HG03095 (cell line): ENCODE measurements around the gene CRHR1.

Source experiments
- ATAC-seq: cut with Tn5 transposase; IDR thresholded peaks from one replicate; pipeline ENCODE4 v1.9.1; 2021; ENCODE audit warnings: moderate library complexity; ENCODE audit not compliant: unreplicated experiment

CRHR1 gene

DNA sequence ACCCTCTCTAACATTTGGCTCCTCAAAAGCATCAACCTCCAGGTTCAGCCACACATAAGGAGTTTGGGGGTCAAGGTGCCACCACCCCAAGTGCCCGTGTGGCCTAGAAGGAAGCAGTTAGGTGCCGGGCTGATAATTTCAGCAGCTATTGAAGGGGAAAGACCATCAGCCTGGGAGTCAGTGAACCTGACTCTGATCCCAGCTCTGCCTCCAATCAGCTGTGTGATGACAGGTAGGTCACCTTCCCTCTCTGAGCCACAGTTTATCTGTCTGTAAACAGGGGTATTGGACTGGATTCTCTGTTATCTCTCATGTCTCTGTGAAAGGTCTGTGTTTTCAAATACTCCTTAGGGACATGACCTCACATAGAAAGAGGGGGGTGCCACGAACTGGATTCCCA is 3.9 kb downstream of the CRHR1 start:
- no peak for ATAC-seq

- no peak for ATAC-seq
These were observed 5.8 kb downstream of the CRHR1 start for GRCh38 chr17:45789874-45790273.

DNA sequence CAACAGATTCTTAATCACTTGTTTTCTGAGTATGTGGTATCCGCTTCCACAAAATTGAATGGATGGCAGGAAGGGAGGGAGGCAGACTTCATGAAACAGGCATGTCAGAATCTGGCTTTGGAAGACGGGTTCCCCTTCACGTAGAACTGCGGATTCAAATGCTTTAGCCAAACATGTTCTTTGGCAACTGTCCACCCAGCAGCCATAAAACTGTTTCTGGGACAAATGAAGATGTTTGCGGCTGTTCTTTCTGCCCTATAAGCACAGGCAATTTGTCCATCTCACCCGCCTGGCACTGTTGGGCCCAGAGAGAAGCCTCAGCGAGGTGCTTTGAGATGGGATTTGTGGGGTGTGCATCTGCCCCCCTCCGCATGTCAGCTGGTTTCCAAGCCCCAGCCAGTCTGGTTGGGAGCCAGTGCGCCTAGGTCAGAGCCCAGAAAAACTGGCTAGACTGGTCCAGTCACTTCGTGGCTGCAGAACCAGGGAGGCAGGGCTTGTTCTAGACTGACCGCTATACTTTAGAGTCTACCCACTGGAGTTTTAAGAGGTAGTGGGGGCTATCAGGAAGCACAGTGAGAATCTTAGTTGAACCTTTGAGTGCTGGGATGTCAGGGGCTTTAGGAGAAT is 6.3 kb downstream of the CRHR1 start:
- ATAC-seq = no peak

- no peak for ATAC-seq
These were observed 7.0 kb downstream of the CRHR1 start for GRCh38 chr17:45791041-45791582.

- no peak for ATAC-seq
These were observed 7.8 kb downstream of the CRHR1 start for GRCh38 chr17:45791935-45792334.

- no peak for ATAC-seq
These were observed 8.3 kb downstream of the CRHR1 start for GRCh38 chr17:45792437-45792836.

DNA sequence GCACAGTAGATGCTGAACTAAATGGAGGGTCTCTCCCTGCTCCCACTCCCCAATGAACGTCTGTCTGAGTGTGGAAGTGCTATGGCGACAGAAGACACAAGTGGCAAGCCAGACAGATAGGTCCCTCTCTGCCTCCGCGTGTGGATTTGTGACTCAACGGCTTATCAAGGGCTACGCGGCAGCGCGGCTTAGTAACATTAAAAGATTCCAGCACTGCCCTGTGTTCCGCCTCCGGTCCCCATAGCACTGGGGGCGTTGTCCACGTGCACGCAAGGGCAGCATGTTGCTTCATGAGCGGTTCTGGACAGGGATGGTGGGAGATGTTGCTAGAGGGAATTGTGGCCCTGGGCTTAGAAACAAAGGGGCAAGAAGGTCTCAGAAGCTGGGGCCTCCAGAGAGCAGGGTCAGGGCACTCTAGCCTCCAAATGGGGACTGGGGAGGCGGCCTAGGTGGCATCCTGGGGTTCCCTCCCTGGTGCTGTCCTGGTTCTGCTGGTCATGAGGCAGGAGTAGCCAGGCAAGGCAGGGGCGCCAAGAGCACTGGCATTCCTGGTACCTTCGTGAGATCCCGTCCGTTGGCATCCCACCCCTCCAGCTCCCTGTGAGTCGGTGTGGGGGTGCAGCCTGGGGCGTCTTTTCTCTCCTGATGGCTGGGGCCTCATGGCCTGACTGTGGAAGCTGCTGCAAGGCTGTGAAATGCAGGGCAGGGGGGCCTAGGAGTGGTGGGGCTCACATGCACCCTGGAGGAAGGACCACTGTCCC is 9.1 kb downstream of the CRHR1 start:
- ATAC-seq = no peak

DNA sequence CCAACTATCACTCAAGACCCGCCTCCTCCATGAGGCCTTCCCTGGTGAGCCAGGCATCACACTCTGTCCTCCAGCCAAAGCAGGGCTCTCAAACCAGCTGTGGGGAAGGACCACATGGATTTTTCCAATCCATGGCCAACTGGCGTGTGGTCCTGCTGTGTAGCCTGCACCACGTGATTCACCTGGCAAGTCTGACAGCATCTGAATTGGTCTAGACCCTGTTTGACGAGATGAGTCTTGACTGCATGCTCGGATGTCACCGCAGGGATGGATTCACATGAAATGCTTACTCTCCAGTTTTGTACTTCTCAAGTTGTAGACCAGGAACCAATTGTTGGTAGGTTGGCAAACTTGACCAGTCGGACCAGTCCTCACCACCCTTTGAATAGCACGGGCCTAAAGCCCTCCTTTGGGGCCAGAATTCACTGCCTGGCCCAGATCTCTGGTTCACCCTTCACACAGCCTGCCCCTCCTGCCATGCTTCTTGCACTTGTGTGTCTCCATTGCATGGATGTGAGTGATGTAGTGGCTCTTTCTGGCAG is 9.9 kb downstream of the CRHR1 start:
- ATAC-seq = no peak

DNA sequence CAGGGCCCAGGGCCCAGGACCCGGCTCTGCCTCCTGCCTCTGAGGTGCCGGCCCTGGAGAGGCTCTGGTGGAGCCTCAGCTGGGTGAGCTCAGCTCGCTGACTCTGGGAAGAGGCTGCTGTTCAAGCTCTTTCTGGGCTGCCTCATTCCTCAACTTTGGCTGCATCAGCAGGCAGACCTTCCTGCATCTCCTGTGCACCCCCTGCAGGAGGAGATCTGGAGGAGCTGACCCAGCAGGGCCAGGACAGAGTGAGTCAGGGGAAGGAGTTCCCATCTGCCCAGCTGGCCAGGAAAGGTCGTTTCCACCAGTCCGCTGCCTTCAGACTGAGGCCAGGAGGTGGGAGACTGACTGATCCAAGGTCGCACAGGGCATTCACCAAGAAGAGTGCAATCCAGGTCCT is 10.7 kb downstream of the CRHR1 start:
- ATAC-seq = no peak

DNA sequence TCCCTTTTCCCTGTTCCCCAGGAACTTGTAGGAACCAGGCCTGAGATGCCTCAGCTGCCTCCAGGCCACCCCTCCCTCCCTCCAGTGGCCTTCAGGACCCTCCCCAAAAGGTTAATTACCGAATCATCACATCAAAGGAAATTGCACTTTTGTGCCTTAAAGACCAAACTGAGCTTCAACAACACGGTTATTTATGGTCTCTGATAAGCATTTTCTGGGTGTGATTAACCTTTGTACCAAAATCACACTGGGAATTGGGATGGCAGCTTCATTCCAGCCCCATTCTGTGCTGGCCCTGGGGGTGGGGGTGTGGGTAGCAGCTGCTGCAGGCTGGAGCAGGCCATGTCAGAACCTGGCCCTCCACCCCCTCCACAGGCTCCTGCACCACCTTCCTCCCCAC is 16.7 kb downstream of the CRHR1 start:
- ATAC-seq = no peak

- no peak for ATAC-seq
These were observed 17.3 kb downstream of the CRHR1 start for GRCh38 chr17:45801421-45801820.

DNA sequence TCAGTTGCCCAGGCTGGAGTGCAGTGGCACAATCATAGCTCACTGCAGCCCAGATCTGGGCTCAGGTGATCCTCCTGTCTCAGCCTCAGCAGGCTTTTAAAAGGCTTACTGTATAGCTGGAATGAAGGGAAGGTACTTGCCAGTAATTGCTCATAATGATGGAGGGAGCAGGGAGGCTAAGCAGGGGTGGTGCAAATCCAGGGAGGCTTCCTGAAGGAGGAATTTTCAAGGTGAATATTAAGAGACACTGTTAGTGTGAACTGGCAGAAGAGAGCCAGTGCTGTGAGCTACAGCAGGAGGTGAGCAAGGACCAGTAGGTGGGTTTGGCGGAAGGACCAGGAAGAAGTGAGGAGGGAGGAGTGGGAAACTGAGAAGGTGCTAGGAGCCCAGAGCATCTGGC is 24.7 kb downstream of the CRHR1 start:
- no peak for ATAC-seq

DNA sequence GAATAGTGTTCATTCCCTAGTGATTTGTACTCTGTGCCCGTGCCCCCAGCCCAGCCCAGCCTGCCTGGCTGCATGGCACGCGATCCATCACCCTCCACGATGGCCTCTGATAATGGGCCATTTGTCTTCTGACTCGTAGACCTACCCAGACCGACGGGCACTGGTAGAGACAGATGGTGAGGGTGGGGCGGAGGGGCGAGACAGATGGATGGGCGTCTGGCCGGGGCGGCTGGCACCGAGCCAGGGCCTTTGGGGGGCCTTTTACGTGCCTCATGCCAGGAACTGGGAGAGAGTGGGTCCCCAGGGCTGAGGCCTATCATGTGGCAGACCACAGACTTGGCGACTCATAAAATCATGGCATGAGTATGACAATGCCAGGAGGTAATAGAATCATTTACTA is 25.4 kb downstream of the CRHR1 start:
- ATAC-seq = no peak

DNA sequence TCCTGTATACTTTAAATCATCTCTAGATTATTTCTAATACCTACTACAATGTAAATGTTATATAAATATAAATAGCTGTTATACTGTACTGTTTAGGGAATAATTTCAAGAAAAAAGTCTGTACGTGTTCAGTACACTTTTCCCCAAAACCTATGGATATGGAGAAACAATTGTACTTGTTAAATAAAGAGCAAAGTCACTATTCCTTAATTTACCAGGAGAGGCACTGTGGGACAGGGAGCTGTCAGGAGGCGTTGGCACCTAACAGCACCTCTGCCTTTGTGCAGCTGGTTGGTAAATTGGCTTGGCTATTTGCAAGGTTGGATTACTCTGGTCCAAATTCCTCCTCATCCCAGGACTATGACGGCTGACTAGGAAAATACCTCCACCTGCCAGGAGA is 28.0 kb downstream of the CRHR1 start:
- ATAC-seq = no peak

DNA sequence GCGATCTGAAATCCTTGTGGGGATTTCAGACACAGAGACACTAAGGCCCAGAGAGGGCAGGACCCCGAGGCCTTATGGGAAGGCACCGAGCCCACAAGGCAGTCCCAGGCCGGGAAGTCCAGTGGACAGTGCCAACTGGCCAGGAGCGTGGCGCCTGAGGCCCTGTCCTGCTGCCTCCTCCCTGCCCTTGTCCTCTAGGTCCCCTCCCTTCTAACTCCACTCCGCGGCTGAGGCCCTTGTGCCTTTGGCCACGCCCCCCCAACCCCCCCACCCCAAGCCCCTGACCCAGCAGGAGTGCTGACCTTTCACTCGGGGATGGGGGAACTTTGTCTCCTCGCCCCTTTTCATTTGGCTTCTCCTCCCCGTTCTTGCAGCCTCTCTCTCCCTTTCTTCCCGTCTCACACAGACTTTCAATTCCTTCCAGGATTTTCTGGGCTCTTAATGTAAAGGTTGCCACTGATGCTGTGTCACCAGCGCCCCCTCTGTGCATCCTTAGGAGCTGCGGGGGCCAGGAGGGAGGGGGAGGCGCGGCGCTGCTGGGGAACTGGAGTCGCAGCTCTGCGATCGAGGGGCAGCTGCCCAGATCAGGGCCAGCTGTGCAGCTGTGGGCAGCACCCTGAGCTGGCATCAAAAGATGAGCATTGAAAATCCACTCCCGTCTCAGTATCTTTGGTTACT is 29.1 kb downstream of the CRHR1 start:
- no peak for ATAC-seq

DNA sequence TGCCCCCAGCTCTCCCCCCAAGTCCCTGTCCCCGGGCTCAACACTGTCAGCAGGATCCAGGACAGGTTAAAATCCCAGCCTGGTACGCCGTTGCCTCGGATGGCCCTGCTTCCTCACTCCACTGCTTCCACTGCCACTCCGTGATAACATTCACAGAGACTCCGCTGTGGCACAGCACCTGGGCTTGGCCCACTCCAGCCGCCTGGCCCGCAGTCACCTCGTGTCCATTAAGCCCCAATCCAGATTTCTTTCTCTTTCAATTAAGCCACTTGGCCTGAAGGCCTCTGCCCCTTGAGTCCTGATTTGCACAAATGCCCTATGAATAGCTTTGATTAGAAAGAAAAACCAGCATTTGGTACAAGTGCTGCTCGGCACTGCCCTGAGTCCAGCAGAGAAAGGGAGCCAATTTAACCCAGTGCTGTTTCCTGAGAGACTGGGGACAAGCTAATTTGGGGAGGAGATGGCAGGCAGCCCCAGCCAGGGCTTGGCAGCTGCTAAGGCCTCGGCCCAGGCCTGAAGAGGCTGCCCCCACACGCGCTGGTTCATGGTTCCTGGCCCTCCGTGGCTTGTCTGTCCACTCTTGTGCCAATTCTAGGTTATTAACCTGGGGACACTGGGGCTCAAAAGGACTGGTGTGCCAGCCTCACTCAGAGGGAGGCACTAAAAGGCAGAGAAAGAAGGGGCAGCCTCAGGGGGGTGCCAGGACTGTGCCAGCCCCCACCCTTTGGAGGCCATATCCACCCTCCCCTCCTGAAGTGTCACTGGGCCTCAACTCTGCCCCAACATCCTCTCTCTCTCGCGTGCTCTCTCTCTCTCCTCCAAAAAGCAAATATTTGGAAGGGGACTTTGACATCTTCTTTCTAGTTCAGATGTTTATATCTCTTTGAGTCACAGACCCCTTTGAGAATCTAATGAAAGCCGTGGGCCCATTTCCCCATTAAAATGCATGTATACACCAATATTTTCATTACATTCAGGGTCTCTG is 30.8 kb downstream of the CRHR1 start:
- no peak for ATAC-seq

DNA sequence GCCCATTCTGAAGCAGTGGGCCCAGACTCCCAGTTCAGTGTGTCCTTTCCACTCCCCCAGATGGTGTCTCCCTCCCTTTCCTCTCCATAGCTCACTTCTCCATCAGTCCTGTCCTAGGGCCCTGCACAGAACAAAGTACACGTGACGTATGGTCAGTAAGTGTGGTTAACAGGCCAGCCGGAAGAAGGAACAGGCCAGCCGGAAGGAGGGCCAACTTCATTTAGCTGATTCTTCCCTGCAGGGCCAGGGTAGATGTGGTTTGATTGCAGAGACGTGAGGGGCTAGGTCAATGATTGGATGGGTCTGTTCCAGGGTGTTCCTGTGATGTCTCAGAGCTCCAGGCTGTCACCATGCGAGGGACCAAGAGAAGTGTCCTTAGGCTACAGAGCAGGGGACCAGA is 31.6 kb downstream of the CRHR1 start:
- no peak for ATAC-seq

GRCh38 chr17:45818041-45818440 is 33.9 kb downstream of the CRHR1 start:
- ATAC-seq = no peak

- ATAC-seq = no peak
These were observed 34.6 kb downstream of the CRHR1 start for GRCh38 chr17:45818699-45819098.

DNA sequence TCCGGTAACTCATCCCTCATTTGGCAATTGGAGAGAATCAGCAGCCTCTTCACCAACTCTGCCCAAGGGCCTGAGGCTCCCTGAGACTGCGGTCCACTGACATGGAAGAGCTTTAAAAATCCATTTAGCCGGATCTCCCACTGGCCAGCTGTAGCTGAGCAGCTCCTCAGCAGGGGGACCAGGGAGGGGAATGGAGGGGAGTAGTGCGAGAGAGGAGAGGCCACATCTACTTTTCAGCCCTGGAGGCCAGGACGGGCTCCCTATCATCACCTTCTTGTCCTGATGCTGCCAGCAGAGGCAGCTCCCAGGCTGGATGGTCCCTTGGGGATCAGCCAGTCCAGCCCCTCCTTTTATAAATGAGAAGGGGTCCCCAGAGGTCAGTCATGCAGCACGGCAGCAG is 35.5 kb downstream of the CRHR1 start:
- ATAC-seq = no peak
